ENCODE data around the gene HMBS. TPM values are rescaled to one million over a fixed set of nuclear protein-coding genes. Genes with fewer than 3 reads are reported as not detected.

HMBS gene
- total RNA-seq, 3 donors from 2014 or later (not counting 1 experiment from before 2014, with no cell fraction given): 6.1 to 10.1 (median 6.7) TPM

DNA sequence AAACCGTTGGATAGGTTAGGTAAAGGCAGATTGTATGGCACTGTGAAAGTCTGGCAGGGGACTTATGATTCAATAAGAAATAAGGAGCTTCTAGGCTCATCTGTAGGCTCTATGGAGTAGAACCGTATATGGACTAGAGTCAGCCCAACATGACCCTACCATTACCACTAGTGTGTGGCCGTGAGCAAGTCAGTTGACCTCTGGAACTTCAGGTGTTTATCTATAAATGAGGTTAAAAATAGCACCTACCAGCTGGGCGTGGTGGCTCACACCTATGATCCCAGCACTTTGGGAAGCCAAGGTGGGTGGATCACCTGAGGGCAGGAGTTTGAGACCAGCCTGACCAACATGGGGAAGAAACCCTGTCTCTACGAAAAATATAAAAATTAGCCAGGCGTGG lies 41.1 kb downstream of the HMBS start:
- ATAC-seq (no peak), DNase-seq (no peak)
- intact Hi-C loops (cut with micrococcal nuclease): no loop called here
- H3K4me3 Mint-ChIP-seq: no peak overlapping the region
- no peaks in the 10 kb centered on the region for H3K9me3 Mint-ChIP-seq
- Histone ChIP-seq H3K4me1 (ENCODE audit: control insufficient read depth, insufficient read depth, low read length) (peaks cover 15% of the 10 kb centered on the region), H3K4me3 (ENCODE audit: low read length) (no peak overlapping the region), H3K9me3 (ENCODE audit: control insufficient read depth, insufficient read depth, low read length) (no peaks in the 10 kb centered on the region), H3K27me3 (ENCODE audit: control insufficient read depth, insufficient read depth, low read length) (no peaks in the 10 kb centered on the region), H3K27ac (ENCODE audit: low read length) (no peak overlapping the region), H3K36me3 (ENCODE audit: control insufficient read depth, insufficient read depth, low read length) (peaks cover 24% of the 10 kb centered on the region)
- peaks cover 6% of the 10 kb centered on the region for H3K36me3 Mint-ChIP-seq
- 94% methylated on average over 5 of the region's 6 CpGs for WGBS (ENCODE audit: insufficient coverage)
- TF ChIP-seq CTCF (IDR thresholded peaks at IDR 0.05): no peak
- no peak overlapping the region for H3K27ac Mint-ChIP-seq
- H3K27me3 Mint-ChIP-seq (ENCODE audit: low read depth in 2 of 2): no peaks in the 10 kb centered on the region
- H3K4me1 Mint-ChIP-seq: peaks cover 24 to 31% of the 10 kb centered on the region in 2 donors

DNA sequence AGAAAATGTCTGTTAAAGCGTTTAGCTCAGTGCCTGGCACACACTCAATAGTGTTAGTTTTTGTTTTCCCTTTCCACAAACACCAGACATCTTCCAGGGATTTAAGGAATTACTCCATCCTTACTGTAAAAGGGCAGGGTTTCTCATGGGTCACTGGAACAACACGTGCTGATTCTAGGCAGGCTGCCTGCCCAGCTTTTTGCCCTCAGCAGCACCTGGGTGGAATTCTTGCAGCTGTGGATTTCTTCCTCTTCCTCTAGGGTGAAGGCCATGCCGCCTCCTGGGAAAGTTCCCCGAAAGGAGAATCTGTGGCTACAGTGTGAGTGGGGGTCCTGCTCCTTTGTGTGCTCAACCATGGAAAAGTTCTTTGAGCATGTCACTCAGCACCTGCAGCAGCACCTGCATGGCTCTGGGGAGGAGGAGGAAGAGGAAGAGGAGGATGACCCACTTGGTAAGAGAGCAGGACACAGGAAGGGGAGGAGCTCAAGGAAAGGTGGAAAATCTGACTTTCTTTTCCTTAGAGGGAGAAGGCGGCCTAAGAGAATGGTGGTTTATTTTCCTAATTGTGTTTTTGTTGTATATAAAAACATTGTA lies 42.1 kb downstream of the HMBS start:
- Mint-ChIP-seq H3K4me3 (no peak overlapping the region), H3K9me3 (no peaks in the 10 kb centered on the region)

GRCh38 chr11:119130662-119131061 lies 46.0 kb downstream of the HMBS start:
- peaks cover 15% of the 10 kb centered on the region for H3K36me3 Mint-ChIP-seq
- no peak overlapping the region for H3K4me3 Mint-ChIP-seq
- no peak overlapping the region for H3K27ac Mint-ChIP-seq

More for the DNA sequence above, 42.1 kb downstream of the HMBS start:
- ATAC-seq (no peak), DNase-seq (no peak)
- no peaks in the 10 kb centered on the region for H3K27me3 ChIP-seq (ENCODE audit: control insufficient read depth, insufficient read depth, low read length)
- TF ChIP-seq CTCF (IDR thresholded peaks at IDR 0.05): no peak
- no peak overlapping the region for H3K4me3 ChIP-seq (ENCODE audit: low read length)
- Mint-ChIP-seq H3K27ac (no peak overlapping the region), H3K36me3 (peaks cover 6% of the 10 kb centered on the region), H3K4me1 (peaks cover 16 to 22% of the 10 kb centered on the region in 2 donors), H3K27me3 (ENCODE audit: low read depth in 2 of 2) (no peaks in the 10 kb centered on the region)
- peaks cover 34% of the 10 kb centered on the region for H3K36me3 ChIP-seq (ENCODE audit: control insufficient read depth, insufficient read depth, low read length)
- intact Hi-C loops (cut with micrococcal nuclease): no loop called here
- 85% methylated on average over 4 of the region's 5 CpGs for WGBS (ENCODE audit: insufficient coverage)
- peaks cover 11% of the 10 kb centered on the region for H3K4me1 ChIP-seq (ENCODE audit: control insufficient read depth, insufficient read depth, low read length)
- no peaks in the 10 kb centered on the region for H3K9me3 ChIP-seq (ENCODE audit: control insufficient read depth, insufficient read depth, low read length)
- H3K27ac ChIP-seq (ENCODE audit: low read length): no peak overlapping the region

More at GRCh38 chr11:119130662-119131061, 46.0 kb downstream of the HMBS start:
- Mint-ChIP-seq H3K9me3 (no peaks in the 10 kb centered on the region), H3K27me3 (ENCODE audit: low read depth in 2 of 2) (no peaks in the 10 kb centered on the region), H3K4me1 (peaks cover 6 to 12% of the 10 kb centered on the region in 2 donors)
- Histone ChIP-seq H3K27me3 (ENCODE audit: control insufficient read depth, insufficient read depth, low read length) (no peaks in the 10 kb centered on the region), H3K4me3 (ENCODE audit: low read length) (no peak overlapping the region), H3K4me1 (ENCODE audit: control insufficient read depth, insufficient read depth, low read length) (no peaks in the 10 kb centered on the region), H3K36me3 (ENCODE audit: control insufficient read depth, insufficient read depth, low read length) (peaks cover 59% of the 10 kb centered on the region), H3K9me3 (ENCODE audit: control insufficient read depth, insufficient read depth, low read length) (no peaks in the 10 kb centered on the region), H3K27ac (ENCODE audit: low read length) (no peak overlapping the region)
- intact Hi-C loops (cut with micrococcal nuclease): no loop called here
- TF ChIP-seq CTCF (IDR thresholded peaks at IDR 0.05): no peak
- DNase-seq: no peak
- no peak for ATAC-seq
- WGBS (ENCODE audit: insufficient coverage): 71% methylated on average over 3 of the region's 3 CpGs
